ENCODE data around the gene PPA2.

DNA sequence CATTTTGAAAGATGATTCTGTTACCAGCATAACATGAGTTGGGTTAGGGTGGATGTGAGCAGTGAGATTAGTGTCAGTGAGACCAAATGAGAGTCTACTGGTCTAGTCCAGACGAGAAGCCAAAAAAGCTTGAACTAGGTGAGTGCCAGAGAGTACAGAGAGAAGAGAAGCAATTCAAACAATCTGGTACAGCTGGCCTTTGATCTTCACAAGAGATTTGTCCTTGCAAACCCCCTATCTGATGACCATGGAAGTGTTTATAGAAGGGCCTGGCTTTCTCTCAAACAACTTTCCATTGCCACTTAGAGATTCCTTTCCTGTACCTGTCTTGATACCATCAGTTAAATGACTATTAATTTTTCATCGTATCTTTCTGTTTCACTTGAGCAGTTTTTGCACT, 128.5 kb downstream of the PPA2 start:
- TF ChIP-seq, protein P1, sequence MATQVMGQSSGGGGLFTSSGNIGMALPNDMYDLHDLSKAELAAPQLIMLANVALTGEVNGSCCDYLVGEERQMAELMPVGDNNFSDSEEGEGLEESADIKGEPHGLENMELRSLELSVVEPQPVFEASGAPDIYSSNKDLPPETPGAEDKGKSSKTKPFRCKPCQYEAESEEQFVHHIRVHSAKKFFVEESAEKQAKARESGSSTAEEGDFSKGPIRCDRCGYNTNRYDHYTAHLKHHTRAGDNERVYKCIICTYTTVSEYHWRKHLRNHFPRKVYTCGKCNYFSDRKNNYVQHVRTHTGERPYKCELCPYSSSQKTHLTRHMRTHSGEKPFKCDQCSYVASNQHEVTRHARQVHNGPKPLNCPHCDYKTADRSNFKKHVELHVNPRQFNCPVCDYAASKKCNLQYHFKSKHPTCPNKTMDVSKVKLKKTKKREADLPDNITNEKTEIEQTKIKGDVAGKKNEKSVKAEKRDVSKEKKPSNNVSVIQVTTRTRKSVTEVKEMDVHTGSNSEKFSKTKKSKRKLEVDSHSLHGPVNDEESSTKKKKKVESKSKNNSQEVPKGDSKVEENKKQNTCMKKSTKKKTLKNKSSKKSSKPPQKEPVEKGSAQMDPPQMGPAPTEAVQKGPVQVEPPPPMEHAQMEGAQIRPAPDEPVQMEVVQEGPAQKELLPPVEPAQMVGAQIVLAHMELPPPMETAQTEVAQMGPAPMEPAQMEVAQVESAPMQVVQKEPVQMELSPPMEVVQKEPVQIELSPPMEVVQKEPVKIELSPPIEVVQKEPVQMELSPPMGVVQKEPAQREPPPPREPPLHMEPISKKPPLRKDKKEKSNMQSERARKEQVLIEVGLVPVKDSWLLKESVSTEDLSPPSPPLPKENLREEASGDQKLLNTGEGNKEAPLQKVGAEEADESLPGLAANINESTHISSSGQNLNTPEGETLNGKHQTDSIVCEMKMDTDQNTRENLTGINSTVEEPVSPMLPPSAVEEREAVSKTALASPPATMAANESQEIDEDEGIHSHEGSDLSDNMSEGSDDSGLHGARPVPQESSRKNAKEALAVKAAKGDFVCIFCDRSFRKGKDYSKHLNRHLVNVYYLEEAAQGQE (IDR thresholded peaks at IDR 0.05; ENCODE audit: borderline replicate concordance) = no peak
- TF ChIP-seq, protein P2, sequence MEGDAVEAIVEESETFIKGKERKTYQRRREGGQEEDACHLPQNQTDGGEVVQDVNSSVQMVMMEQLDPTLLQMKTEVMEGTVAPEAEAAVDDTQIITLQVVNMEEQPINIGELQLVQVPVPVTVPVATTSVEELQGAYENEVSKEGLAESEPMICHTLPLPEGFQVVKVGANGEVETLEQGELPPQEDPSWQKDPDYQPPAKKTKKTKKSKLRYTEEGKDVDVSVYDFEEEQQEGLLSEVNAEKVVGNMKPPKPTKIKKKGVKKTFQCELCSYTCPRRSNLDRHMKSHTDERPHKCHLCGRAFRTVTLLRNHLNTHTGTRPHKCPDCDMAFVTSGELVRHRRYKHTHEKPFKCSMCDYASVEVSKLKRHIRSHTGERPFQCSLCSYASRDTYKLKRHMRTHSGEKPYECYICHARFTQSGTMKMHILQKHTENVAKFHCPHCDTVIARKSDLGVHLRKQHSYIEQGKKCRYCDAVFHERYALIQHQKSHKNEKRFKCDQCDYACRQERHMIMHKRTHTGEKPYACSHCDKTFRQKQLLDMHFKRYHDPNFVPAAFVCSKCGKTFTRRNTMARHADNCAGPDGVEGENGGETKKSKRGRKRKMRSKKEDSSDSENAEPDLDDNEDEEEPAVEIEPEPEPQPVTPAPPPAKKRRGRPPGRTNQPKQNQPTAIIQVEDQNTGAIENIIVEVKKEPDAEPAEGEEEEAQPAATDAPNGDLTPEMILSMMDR (IDR thresholded peaks at IDR 0.05; ENCODE audit: poor library complexity, severe bottlenecking) = no peak
- TF ChIP-seq RAD21 (conservative IDR thresholded peaks at IDR 0.05) = no peak
- TF ChIP-seq POLR2AphosphoS5 (IDR thresholded peaks at IDR 0.05) = no peak

Data from neural cell (in vitro differentiated cells).